BLaER1 (cell line): Measurements from ENCODE around the gene ZNF57.

ENCODE experiments used
- H3K27ac ChIP-seq: shearing (Covaris generic); formaldehyde crosslinking; 2 replicates; pipeline ENCODE4 v1.8.1; 2022
- H3K27me3 ChIP-seq: shearing (Covaris generic); formaldehyde crosslinking; 2 replicates; pipeline ENCODE4 v1.8.1; 2022
- H3K36me3 ChIP-seq: shearing (Covaris generic); formaldehyde crosslinking; 2 replicates; pipeline ENCODE4 v1.8.1; 2022
- H3K4me1 ChIP-seq: shearing (Covaris generic); formaldehyde crosslinking; 2 replicates; pipeline ENCODE4 v1.8.1; 2022
- H3K4me2 ChIP-seq: shearing (Covaris generic); formaldehyde crosslinking; 2 replicates; pipeline ENCODE4 v1.8.1; 2022
- H3K4me3 ChIP-seq: shearing (Covaris generic); formaldehyde crosslinking; 2 replicates; pipeline ENCODE4 v1.8.1; 2022
- H3K9ac ChIP-seq: shearing (Covaris generic); formaldehyde crosslinking; 2 replicates; pipeline ENCODE4 v1.8.1; 2022
- H3K9me3 ChIP-seq: shearing (Covaris generic); formaldehyde crosslinking; 2 replicates; pipeline ENCODE4 v1.8.1; 2022
- H4K20me1 ChIP-seq: shearing (Covaris generic); formaldehyde crosslinking; 2 replicates; pipeline ENCODE4 v1.8.1; 2022
- Cebpa-rat ChIP-seq: shearing (Covaris generic); IDR thresholded peaks from 2 replicates; pipeline ENCODE4 v1.8.1; 2022

Gene ZNF57

GRCh38 chr19:2900296-2901252 lies at the start of gene ZNF57:
Gene ZNF57 (plus strand): TSS chr19:2900928. CDS start chr19:2901046, 118 bp downstream.
- Histone ChIP-seq H3K27me3 (no peaks in the 10 kb centered on the region), H3K9ac (peak within 1 kb of the TSS; percentile 86), H3K4me3 (peak within 1 kb of the TSS; percentile 91), H3K4me2 (peak within 1 kb of the TSS; percentile 90), H3K4me1 (peaks cover 38% of the 10 kb centered on the region), H3K9me3 (peaks cover 42% of the 10 kb centered on the region), H3K27ac (peak within 1 kb of the TSS; percentile 87), H3K36me3 (peaks cover 28% of the 10 kb centered on the region), H4K20me1 (peaks cover 28% of the 10 kb centered on the region)
- no peak for TF ChIP-seq Cebpa-rat

GRCh38 chr19:2852598-2852997 lies 48.1 kb upstream of the ZNF57 start:
- no peak for TF ChIP-seq Cebpa-rat
- Histone ChIP-seq H3K9ac (no peak overlapping the region), H3K4me1 (no peaks in the 10 kb centered on the region), H3K27ac (no peak overlapping the region), H3K36me3 (peaks cover 99% of the 10 kb centered on the region), H3K4me3 (peak overlapping the region; percentile 34), H4K20me1 (no peaks in the 10 kb centered on the region), H3K4me2 (no peak overlapping the region), H3K27me3 (no peaks in the 10 kb centered on the region), H3K9me3 (peaks cover 100% of the 10 kb centered on the region)

GRCh38 chr19:2853015-2853606 lies 47.6 kb upstream of the ZNF57 start:
- Histone ChIP-seq H3K9me3 (peaks cover 100% of the 10 kb centered on the region), H3K4me1 (no peaks in the 10 kb centered on the region), H4K20me1 (no peaks in the 10 kb centered on the region), H3K9ac (no peak overlapping the region), H3K4me2 (no peak overlapping the region), H3K4me3 (peak overlapping the region; percentile 34), H3K27me3 (no peaks in the 10 kb centered on the region), H3K27ac (no peak overlapping the region), H3K36me3 (peaks cover 99% of the 10 kb centered on the region)
- no peak for TF ChIP-seq Cebpa-rat

- H3K4me3 ChIP-seq, result 0 out of 2 replicates have a peak overlapping the region, but pooled peaks have one; percentile 1
- peaks cover 100% of the 10 kb centered on the region for H3K9me3 ChIP-seq
- no peak overlapping the region for H3K4me2 ChIP-seq
- no peaks in the 10 kb centered on the region for H4K20me1 ChIP-seq
- no peaks in the 10 kb centered on the region for H3K27me3 ChIP-seq
- H3K36me3 ChIP-seq, result peaks cover 98% of the 10 kb centered on the region
- no peak for TF ChIP-seq Cebpa-rat
- no peak overlapping the region for H3K9ac ChIP-seq
- no peak overlapping the region for H3K27ac ChIP-seq
- H3K4me1 ChIP-seq, result no peaks in the 10 kb centered on the region
Measured at GRCh38 chr19:2854849-2855248, 45.9 kb upstream of the ZNF57 start.

GRCh38 chr19:2856457-2857050 lies 44.2 kb upstream of the ZNF57 start:
- no peak overlapping the region for H3K4me2 ChIP-seq
- no peaks in the 10 kb centered on the region for H3K27me3 ChIP-seq
- H3K9me3 ChIP-seq, result peaks cover 92% of the 10 kb centered on the region
- H4K20me1 ChIP-seq, result no peaks in the 10 kb centered on the region
- TF ChIP-seq Cebpa-rat, result no peak
- H3K9ac ChIP-seq, result no peak overlapping the region
- peaks cover 81% of the 10 kb centered on the region for H3K36me3 ChIP-seq
- H3K4me1 ChIP-seq, result no peaks in the 10 kb centered on the region
- H3K27ac ChIP-seq, result no peak overlapping the region
- no peak overlapping the region for H3K4me3 ChIP-seq

GRCh38 chr19:2858864-2859263 lies 41.9 kb upstream of the ZNF57 start:
- Histone ChIP-seq H3K27ac (no peak overlapping the region), H3K9me3 (peaks cover 84% of the 10 kb centered on the region), H3K36me3 (peaks cover 58% of the 10 kb centered on the region), H3K4me2 (no peak overlapping the region), H3K4me1 (no peaks in the 10 kb centered on the region), H3K4me3 (no peak overlapping the region), H3K9ac (no peak overlapping the region), H3K27me3 (no peaks in the 10 kb centered on the region), H4K20me1 (no peaks in the 10 kb centered on the region)
- no peak for TF ChIP-seq Cebpa-rat

GRCh38 chr19:2863816-2864215 lies 36.9 kb upstream of the ZNF57 start:
- H4K20me1 ChIP-seq, result no peaks in the 10 kb centered on the region
- peaks cover 9% of the 10 kb centered on the region for H3K36me3 ChIP-seq
- no peak overlapping the region for H3K9ac ChIP-seq
- H3K27me3 ChIP-seq, result no peaks in the 10 kb centered on the region
- H3K27ac ChIP-seq, result no peak overlapping the region
- no peak for TF ChIP-seq Cebpa-rat
- peaks cover 62% of the 10 kb centered on the region for H3K9me3 ChIP-seq
- no peak overlapping the region for H3K4me3 ChIP-seq
- peaks cover 38% of the 10 kb centered on the region for H3K4me1 ChIP-seq
- H3K4me2 ChIP-seq, result no peak overlapping the region

- peak overlapping the region; percentile 52 for H3K9ac ChIP-seq
Measured at GRCh38 chr19:2865334-2866100, 35.2 kb upstream of the ZNF57 start.

GRCh38 chr19:2866495-2867024 lies 34.2 kb upstream of the ZNF57 start:
- Histone ChIP-seq H3K27ac (no peak overlapping the region), H3K4me2 (no peak overlapping the region), H3K4me3 (no peak overlapping the region)

More at GRCh38 chr19:2865334-2866100, 35.2 kb upstream of the ZNF57 start:
- Histone ChIP-seq H3K36me3 (no peaks in the 10 kb centered on the region), H3K27me3 (no peaks in the 10 kb centered on the region), H3K4me3 (0 out of 2 replicates have a peak overlapping the region, but pooled peaks have one; percentile 8), H4K20me1 (no peaks in the 10 kb centered on the region), H3K9me3 (peaks cover 64% of the 10 kb centered on the region), H3K4me2 (peak overlapping the region; percentile 68), H3K4me1 (peaks cover 38% of the 10 kb centered on the region), H3K27ac (peak overlapping the region; percentile 68)
- TF ChIP-seq Cebpa-rat, result no peak

More at GRCh38 chr19:2866495-2867024, 34.2 kb upstream of the ZNF57 start:
- no peaks in the 10 kb centered on the region for H3K27me3 ChIP-seq
- H3K9ac ChIP-seq, result no peak overlapping the region
- TF ChIP-seq Cebpa-rat, result no peak
- no peaks in the 10 kb centered on the region for H4K20me1 ChIP-seq
- peaks cover 68% of the 10 kb centered on the region for H3K9me3 ChIP-seq
- no peaks in the 10 kb centered on the region for H3K36me3 ChIP-seq
- H3K4me1 ChIP-seq, result peaks cover 39% of the 10 kb centered on the region
